GM19468 (cell line): ENCODE data around the gene LAMA3.

Source experiments
- ATAC-seq: cut with Tn5 transposase; IDR thresholded peaks from one replicate; pipeline ENCODE4 v1.9.1; 2021; ENCODE audit warnings: mild to moderate bottlenecking, moderate library complexity, moderate number of reproducible peaks; ENCODE audit not compliant: unreplicated experiment; ENCODE audit errors: extremely low read depth

Gene LAMA3

GRCh38 chr18:23758281-23758680 lies 69.0 kb downstream of the LAMA3 start:
- no peak for ATAC-seq

- no peak for ATAC-seq
These were observed 72.7 kb downstream of the LAMA3 start for GRCh38 chr18:23761941-23762340.

- no peak for ATAC-seq
These were observed 74.1 kb downstream of the LAMA3 start for GRCh38 chr18:23763343-23763742.

- ATAC-seq = no peak
These were observed 76.7 kb downstream of the LAMA3 start for GRCh38 chr18:23765931-23766330.

GRCh38 chr18:23772327-23773024 lies 83.2 kb downstream of the LAMA3 start:
- no peak for ATAC-seq

- no peak for ATAC-seq
These were observed 87.1 kb downstream of the LAMA3 start for GRCh38 chr18:23776306-23776705.

- ATAC-seq = no peak
These were observed 89.6 kb downstream of the LAMA3 start for GRCh38 chr18:23778828-23779227.

- no peak for ATAC-seq
These were observed 90.5 kb downstream of the LAMA3 start for GRCh38 chr18:23779696-23780303.

- ATAC-seq = no peak
These were observed 95.6 kb downstream of the LAMA3 start for GRCh38 chr18:23784832-23785245.

GRCh38 chr18:23793051-23793450 lies 103.8 kb downstream of the LAMA3 start:
- ATAC-seq = no peak

- ATAC-seq = no peak
These were observed 105.0 kb downstream of the LAMA3 start for GRCh38 chr18:23793985-23794867.

GRCh38 chr18:23798249-23798648 lies 109.0 kb downstream of the LAMA3 start:
- no peak for ATAC-seq

GRCh38 chr18:23798824-23799223 lies 109.6 kb downstream of the LAMA3 start:
- ATAC-seq = no peak

GRCh38 chr18:23799540-23799939 lies 110.3 kb downstream of the LAMA3 start:
- ATAC-seq = no peak

- ATAC-seq = no peak
These were observed 111.6 kb downstream of the LAMA3 start for GRCh38 chr18:23800902-23801301.

- no peak for ATAC-seq
These were observed 113.6 kb downstream of the LAMA3 start for GRCh38 chr18:23802817-23803216.

GRCh38 chr18:23803755-23804154 lies 114.5 kb downstream of the LAMA3 start:
- no peak for ATAC-seq

- no peak for ATAC-seq
These were observed 116.6 kb downstream of the LAMA3 start for GRCh38 chr18:23805898-23806297.

GRCh38 chr18:23809415-23809814 lies 120.2 kb downstream of the LAMA3 start:
- ATAC-seq = no peak

GRCh38 chr18:23810396-23810795 lies 121.1 kb downstream of the LAMA3 start:
- ATAC-seq = no peak

- ATAC-seq = no peak
These were observed 121.9 kb downstream of the LAMA3 start for GRCh38 chr18:23811176-23811575.
